H9 (cell line): ENCODE measurements around the gene DMRT1. TPM values are rescaled to one million over a fixed set of nuclear protein-coding genes. Genes with fewer than 3 reads are reported as not detected.
A peak's percentile ranks its signal among the peaks of the same experiment; 100 is the strongest.

ENCODE experiments used
- DNase-seq: peaks from one replicate; pipeline ENCODE4 v3.0.0-alpha.2; 2017
- H2AFZ ChIP-seq: one replicate; pipeline ENCODE4 v1.6.1; 2013; ENCODE audit warnings: mild to moderate bottlenecking, low read length, control low read depth, moderate library complexity
- H2AK5ac ChIP-seq: 2 replicates; pipeline ENCODE4 v1.6.1; 2013; ENCODE audit warnings: low read length, control low read depth, mixed read lengths; ENCODE audit not compliant: insufficient read length
- H2BK120ac ChIP-seq: one replicate; pipeline ENCODE4 v1.6.1; 2013; ENCODE audit warnings: low read depth, mild to moderate bottlenecking, low read length, control low read depth, inconsistent platforms; ENCODE audit not compliant: poor library complexity, severe bottlenecking
- H2BK12ac ChIP-seq: 2 replicates; pipeline ENCODE4 v1.6.1; 2013; ENCODE audit warnings: low read length, control low read depth, mixed read lengths, low read depth; ENCODE audit not compliant: insufficient read length
- H2BK15ac ChIP-seq: 2 replicates; pipeline ENCODE4 v1.6.1; 2013; ENCODE audit warnings: low read depth, low read length, control low read depth
- H2BK20ac ChIP-seq: one replicate; pipeline ENCODE4 v1.6.1; 2013; ENCODE audit warnings: low read depth, mild to moderate bottlenecking, low read length, control low read depth, inconsistent platforms; ENCODE audit not compliant: poor library complexity, severe bottlenecking
- H2BK5ac ChIP-seq: 2 replicates; pipeline ENCODE4 v1.6.1; 2013; ENCODE audit warnings: low read length, control low read depth, mixed read lengths; ENCODE audit not compliant: insufficient read length
- H3K14ac ChIP-seq: 2 replicates; pipeline ENCODE4 v1.6.1; 2013; ENCODE audit warnings: low read length, control low read depth; ENCODE audit not compliant: insufficient read depth
- H3K18ac ChIP-seq: 2 replicates; pipeline ENCODE4 v1.6.1; 2013; ENCODE audit warnings: low read depth, mild to moderate bottlenecking, mixed read lengths, low read length, control low read depth; ENCODE audit not compliant: insufficient read length
- H3K23ac ChIP-seq: 2 replicates; pipeline ENCODE4 v1.6.1; 2013; ENCODE audit warnings: low read length, control low read depth, mixed read lengths, low read depth; ENCODE audit not compliant: insufficient read length
- H3K23me2 ChIP-seq: 2 replicates; pipeline ENCODE4 v1.6.1; 2013; ENCODE audit warnings: low read depth, mild to moderate bottlenecking, mixed read lengths, low read length, control low read depth; ENCODE audit not compliant: insufficient read length, poor library complexity, severe bottlenecking
- H3K27ac ChIP-seq: 2 replicates; pipeline ENCODE4 v1.5.1; 2013; ENCODE audit warnings: low read length, control low read depth, mixed read lengths, low read depth; ENCODE audit not compliant: insufficient read length
- H3K27me3 ChIP-seq: 2 replicates; pipeline ENCODE4 v1.6.1; 2013; ENCODE audit warnings: low read length, control low read depth, inconsistent platforms; ENCODE audit not compliant: insufficient read depth
- H3K4ac ChIP-seq: 2 replicates; pipeline ENCODE4 v1.6.1; 2013; ENCODE audit warnings: low read depth, mild to moderate bottlenecking, control low read depth, inconsistent platforms, low read length, moderate library complexity
- H3K4me1 ChIP-seq: 2 replicates; pipeline ENCODE4 v1.6.1; 2013; ENCODE audit warnings: low read length, control low read depth, inconsistent platforms; ENCODE audit not compliant: insufficient read depth
- H3K4me2 ChIP-seq: 2 replicates; pipeline ENCODE4 v1.6.1; 2013; ENCODE audit warnings: low read length, control low read depth, mixed read lengths; ENCODE audit not compliant: insufficient read length, insufficient read depth
- H3K56ac ChIP-seq: 2 replicates; pipeline ENCODE4 v1.6.1; 2013; ENCODE audit warnings: low read depth, mild to moderate bottlenecking, mixed read lengths, low read length, control low read depth; ENCODE audit not compliant: insufficient read length
- H3K79me1 ChIP-seq: 2 replicates; pipeline ENCODE4 v1.6.1; 2013; ENCODE audit warnings: low read depth, mild to moderate bottlenecking, moderate library complexity, low read length, control low read depth, inconsistent platforms; ENCODE audit not compliant: insufficient read depth, poor library complexity, severe bottlenecking
- H3K79me2 ChIP-seq: 2 replicates; pipeline ENCODE4 v1.6.1; 2013; ENCODE audit warnings: low read length, control low read depth, inconsistent platforms; ENCODE audit not compliant: insufficient read depth
- H3K9ac ChIP-seq: 2 replicates; pipeline ENCODE4 v1.6.1; 2013; ENCODE audit warnings: low read length, control low read depth, mixed read lengths; ENCODE audit not compliant: insufficient read length; ENCODE audit errors: extremely low read depth
- H3K9me3 ChIP-seq: one replicate; pipeline ENCODE4 v1.6.1; 2013; ENCODE audit warnings: low read depth, low read length, inconsistent platforms; ENCODE audit not compliant: control insufficient read depth
- H3T11ph ChIP-seq: one replicate; pipeline ENCODE4 v1.6.1; 2013; ENCODE audit warnings: mild to moderate bottlenecking, low read length, control low read depth, inconsistent platforms
- H4K20me1 ChIP-seq: one replicate; pipeline ENCODE4 v1.6.1; 2013; ENCODE audit not compliant: control insufficient read depth, insufficient read length, insufficient read depth
- H4K5ac ChIP-seq: 2 replicates; pipeline ENCODE4 v1.6.1; 2013; ENCODE audit warnings: low read depth, mild to moderate bottlenecking, mixed read lengths, low read length, control low read depth; ENCODE audit not compliant: insufficient read length
- H4K8ac ChIP-seq: replicated peaks from 2 replicates; pipeline ENCODE4 v1.6.1; 2013; ENCODE audit warnings: low read length, control low read depth, mixed read lengths, low read depth; ENCODE audit not compliant: insufficient read length
- H4K91ac ChIP-seq: 2 replicates; pipeline ENCODE4 v1.6.1; 2013; ENCODE audit warnings: low read depth, mild to moderate bottlenecking, moderate library complexity, mixed read lengths, low read length, control low read depth; ENCODE audit not compliant: insufficient read length
- H3K27ac Mint-ChIP-seq, 3 experiments: 2 replicates in 2 of 3; 3 replicates in 1 of 3; pipeline ENCODE4 v1.8.0; 2020 to 2021; ENCODE audit warnings: mixed read lengths in 3 of 3, mild to moderate bottlenecking in 1 of 3, moderate library complexity in 1 of 3
- H3K27me3 Mint-ChIP-seq: 2 replicates; pipeline ENCODE4 v1.8.0; 2021; ENCODE audit warnings: low read depth, mild to moderate bottlenecking, moderate library complexity, mixed read lengths
- H3K36me3 Mint-ChIP-seq, 3 experiments: 2 replicates in 2 of 3; 3 replicates in 1 of 3; pipeline ENCODE4 v1.8.0; 2020 to 2021; ENCODE audit warnings: low read depth in 3 of 3, mixed read lengths in 3 of 3; ENCODE audit not compliant: insufficient read depth in 1 of 3
- H3K4me1 Mint-ChIP-seq, 2 experiments: 2 replicates each; pipeline ENCODE4 v1.8.0; 2020; ENCODE audit warnings: mixed read lengths in 2 of 2
- H3K4me3 Mint-ChIP-seq, 2 experiments: 2 replicates in 1 of 2; 3 replicates in 1 of 2; pipeline ENCODE4 v1.8.0; 2020 to 2021; ENCODE audit warnings: mild to moderate bottlenecking in 2 of 2, mixed read lengths in 2 of 2, moderate library complexity in 1 of 2
- H3K9me3 Mint-ChIP-seq, 2 experiments: 2 replicates in 1 of 2; 3 replicates in 1 of 2; pipeline ENCODE4 v1.8.0; 2020; ENCODE audit warnings: mild to moderate bottlenecking in 2 of 2, mixed read lengths in 2 of 2, moderate library complexity in 1 of 2
- WGBS: extraction: QIAGEN DNeasy Blood & Tissue Kit; methylation state at CpG from one replicate; pipeline ENCODE4 v1.1.7; 2013; ENCODE audit warnings: missing lambda C conversion rate, low lambda C conversion rate, mixed read lengths; ENCODE audit not compliant: insufficient read length; ENCODE audit errors: extremely low coverage; 5-methylcytosine and 5-hydroxymethylcytosine counted together
- total RNA-seq: library from RNA; stranded (reverse); gene quantifications from 2 replicates; pipeline ENCODE4 v1.2.1, GENCODE V29; 2021
- TF ChIP-seq, protein P1 (sequence below): fragments of 200-600 bp; sonication (generic); conservative IDR thresholded peaks from 3 replicates; pipeline ENCODE4 v1.8.0; 2021; ENCODE audit warnings: antibody characterized with exemption, mild to moderate bottlenecking

The DMRT1 gene
- total RNA-seq, 1 experiment from 2014 or later = not detected

- Histone ChIP-seq H2AFZ (no peak overlapping the region), H2BK12ac (no peak overlapping the region), H2BK20ac (no peak overlapping the region), H3K9me3 (no peaks in the 10 kb centered on the region), H3K79me1 (no peaks in the 10 kb centered on the region), H4K20me1 (no peaks in the 10 kb centered on the region), H3K79me2 (no peaks in the 10 kb centered on the region), H3K23me2 (peaks cover 17% of the 10 kb centered on the region), H3K56ac (no peak overlapping the region), H3K9ac (no peak overlapping the region), H3K4ac (no peak overlapping the region), H3K27ac (no peak overlapping the region), H2BK5ac (no peak overlapping the region), H3K18ac (no peak overlapping the region), H4K91ac (no peak overlapping the region), H2AK5ac (no peak overlapping the region), H4K8ac (no peak overlapping the region), H2BK15ac (no peak overlapping the region), H4K5ac (no peak overlapping the region), H3K27me3 (peaks cover 40% of the 10 kb centered on the region; the same call in 1 of the 2 replicates), H3K23ac (no peak overlapping the region), H3T11ph (no peak overlapping the region), H3K14ac (no peak overlapping the region), H3K4me2 (peak overlapping the region; percentile 58), H3K4me1 (peaks cover 2% of the 10 kb centered on the region; the same call in 1 of the 2 replicates), H2BK120ac (no peak overlapping the region)
- Mint-ChIP-seq H3K27me3 (peaks cover 98% of the 10 kb centered on the region), H3K4me3 (peak overlapping the region in 1 of 2 experiments; percentile 71; a peak in 3 of 5 replicates), H3K36me3 (no peaks in the 10 kb centered on the region; a peak in 1 of 7 replicates), H3K27ac (no peak overlapping the region; a peak in 1 of 7 replicates), H3K4me1 (peaks cover 16 to 30% of the 10 kb centered on the region in 2 experiments), H3K9me3 (no peaks in the 10 kb centered on the region; a peak in 3 of 5 replicates)
- peak; percentile 44 for DNase-seq
- whole genome bisulfite sequencing = no CpG with 5 or more reads among the region's 6 CpGs
- TF ChIP-seq, protein P1, sequence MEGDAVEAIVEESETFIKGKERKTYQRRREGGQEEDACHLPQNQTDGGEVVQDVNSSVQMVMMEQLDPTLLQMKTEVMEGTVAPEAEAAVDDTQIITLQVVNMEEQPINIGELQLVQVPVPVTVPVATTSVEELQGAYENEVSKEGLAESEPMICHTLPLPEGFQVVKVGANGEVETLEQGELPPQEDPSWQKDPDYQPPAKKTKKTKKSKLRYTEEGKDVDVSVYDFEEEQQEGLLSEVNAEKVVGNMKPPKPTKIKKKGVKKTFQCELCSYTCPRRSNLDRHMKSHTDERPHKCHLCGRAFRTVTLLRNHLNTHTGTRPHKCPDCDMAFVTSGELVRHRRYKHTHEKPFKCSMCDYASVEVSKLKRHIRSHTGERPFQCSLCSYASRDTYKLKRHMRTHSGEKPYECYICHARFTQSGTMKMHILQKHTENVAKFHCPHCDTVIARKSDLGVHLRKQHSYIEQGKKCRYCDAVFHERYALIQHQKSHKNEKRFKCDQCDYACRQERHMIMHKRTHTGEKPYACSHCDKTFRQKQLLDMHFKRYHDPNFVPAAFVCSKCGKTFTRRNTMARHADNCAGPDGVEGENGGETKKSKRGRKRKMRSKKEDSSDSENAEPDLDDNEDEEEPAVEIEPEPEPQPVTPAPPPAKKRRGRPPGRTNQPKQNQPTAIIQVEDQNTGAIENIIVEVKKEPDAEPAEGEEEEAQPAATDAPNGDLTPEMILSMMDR = no peak
Observed at GRCh38 chr9:967436-967835, 125.9 kb downstream of the DMRT1 start.
